Lung (tissue), 12 donors: ENCODE measurements around the gene TTLL9. TPM values are rescaled to one million over a fixed set of nuclear protein-coding genes. Genes with fewer than 3 reads are reported as not detected.

Experiments
- ATAC-seq: fragments of 200-7000 bp; cut with Tn5 transposase; one replicate; pipeline ENCODE4 v1.9.1; 2020; ENCODE audit warnings: moderate number of reproducible peaks; ENCODE audit not compliant: insufficient read depth, low FRiP score
- DNase-seq, 3 donors: peaks; one replicate each; pipeline ENCODE4 v3.0.0-alpha.2; 2013 to 2017
- H3K27ac ChIP-seq, 2 donors: one replicate each; pipeline ENCODE4 v1.5.1; 2013; ENCODE audit warnings: mild to moderate bottlenecking in 2 of 2, moderate library complexity in 2 of 2, control low read depth in 1 of 2, inconsistent platforms in 1 of 2, low read depth in 1 of 2, low read length in 1 of 2
- H3K27me3 ChIP-seq, 3 donors: one replicate each; pipeline ENCODE4 v1.5.1; 2013; ENCODE audit warnings: low read length in 2 of 3; ENCODE audit not compliant: control insufficient read depth in 3 of 3, insufficient read depth in 3 of 3
- H3K36me3 ChIP-seq, 4 donors: one replicate each; pipeline ENCODE4 v1.5.1; 2013; ENCODE audit warnings: low read length in 4 of 4, mild to moderate bottlenecking in 1 of 4, moderate library complexity in 1 of 4; ENCODE audit not compliant: control insufficient read depth in 4 of 4, insufficient read depth in 4 of 4
- H3K4me1 ChIP-seq, 5 donors: one replicate each; pipeline ENCODE4 v1.5.1; 2013; ENCODE audit warnings: low read length in 5 of 5, mild to moderate bottlenecking in 2 of 5, moderate library complexity in 1 of 5; ENCODE audit not compliant: control insufficient read depth in 5 of 5, insufficient read depth in 5 of 5
- H3K4me3 ChIP-seq: one replicate; pipeline ENCODE4 v1.5.1; 2013; ENCODE audit warnings: mild to moderate bottlenecking, control low read depth, moderate library complexity
- H3K9ac ChIP-seq, 2 donors: one replicate each; pipeline ENCODE4 v1.5.1; 2013; ENCODE audit warnings: low read length in 2 of 2, control low read depth in 1 of 2; ENCODE audit not compliant: insufficient read depth in 1 of 2
- H3K9me3 ChIP-seq, 4 donors: one replicate each; pipeline ENCODE4 v1.5.1; 2013; ENCODE audit warnings: low read length in 3 of 4, mild to moderate bottlenecking in 1 of 4, moderate library complexity in 1 of 4; ENCODE audit not compliant: control insufficient read depth in 4 of 4, insufficient read depth in 3 of 4
- WGBS, 2 donors: extraction: QIAGEN DNeasy Blood & Tissue Kit; methylation state at CpG; one replicate each; pipeline ENCODE4 v1.1.7; 2013; 5-methylcytosine and 5-hydroxymethylcytosine counted together
- polyA plus RNA-seq, 2 donors: library from polyadenylated mRNA; stranded (reverse); fragments of 200-250 nt; gene quantifications; one replicate each; pipeline ENCODE4 v1.2.1, GENCODE V29; 2013
- total RNA-seq, 2 donors: library from RNA; depleted of rRNA in 1 of 2; stranded (reverse); fragments of >200 nt in 1 of 2; gene quantifications; one replicate each; pipeline ENCODE4 v1.2.1, GENCODE V29; 2014 to 2021
- TF ChIP-seq, protein P1 (sequence below): IDR thresholded peaks from 2 replicates; pipeline ENCODE4 v1.5.1; 2012; ENCODE audit warnings: mild to moderate bottlenecking; ENCODE audit errors: control extremely low read depth, extremely low read depth
- donor health status: control.
- donor health status: control.
- donor health status: Bipolar disorder and iron deficiency.
- donor health status: healthy.
- donor health status: DM: yes; HTN: yes; CAD: no.

The TTLL9 gene
- total and polyA plus RNA-seq, 4 donors = 1.9 to 8.9 (median 4.8) TPM

DNA sequence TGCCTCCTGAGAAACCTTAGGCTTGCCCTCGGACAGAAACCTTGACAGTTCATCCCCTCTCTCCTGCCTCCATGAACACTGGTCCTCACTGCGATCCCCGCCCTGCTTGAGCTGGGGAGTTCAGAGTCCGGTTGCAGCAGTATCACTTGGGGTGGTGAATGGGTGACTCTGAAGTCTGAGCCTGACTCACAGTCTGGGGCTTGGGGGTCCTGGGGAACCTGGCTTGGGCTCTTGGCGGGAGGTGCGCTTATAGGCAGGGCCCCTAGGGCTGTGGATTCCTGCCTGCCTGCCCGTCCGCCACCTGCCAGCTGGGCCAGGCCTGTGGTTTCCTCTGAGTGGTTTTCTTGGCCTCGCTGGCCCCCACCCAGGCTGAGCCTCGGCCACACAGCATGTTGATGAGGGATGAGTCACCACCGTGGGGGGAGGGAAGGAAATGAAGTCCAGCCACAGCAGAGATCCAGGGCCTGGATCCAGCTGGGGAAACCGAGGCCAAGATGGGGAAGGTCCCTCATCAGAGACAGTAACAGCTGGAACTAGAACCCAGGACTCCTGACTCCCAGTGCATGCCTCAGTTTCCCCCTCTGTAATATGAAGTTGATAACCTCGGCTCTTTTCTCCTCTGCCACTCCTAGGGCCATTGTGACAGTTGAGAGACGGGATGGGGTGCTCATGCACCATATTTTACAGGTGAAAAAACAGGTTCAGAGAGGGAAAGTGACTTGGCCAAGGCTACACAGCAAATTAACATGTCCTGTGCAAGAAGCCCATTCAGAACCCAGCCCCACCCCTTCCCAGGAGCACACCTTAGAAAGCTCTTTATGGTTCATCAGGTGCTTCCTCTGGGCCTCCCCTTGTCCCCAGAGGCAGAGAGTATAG is 34.2 kb upstream of the TTLL9 start:
- H3K4me1 ChIP-seq = peaks cover 0 to 59% (median 11%) of the 10 kb centered on the region in 5 donors
- DNase-seq (peak; percentile 58 to 71 (median 63)), ATAC-seq (peak; percentile 81)
- H3K36me3 ChIP-seq = no peaks in the 10 kb centered on the region
- H3K4me3 ChIP-seq = no peak overlapping the region
- WGBS, 2 donors = 17 to 30% methylated on average over 14 of the region's 14 CpGs
- peaks cover 0 to 2% (median 0%) of the 10 kb centered on the region in 4 donors for H3K9me3 ChIP-seq
- TF ChIP-seq, protein P1, sequence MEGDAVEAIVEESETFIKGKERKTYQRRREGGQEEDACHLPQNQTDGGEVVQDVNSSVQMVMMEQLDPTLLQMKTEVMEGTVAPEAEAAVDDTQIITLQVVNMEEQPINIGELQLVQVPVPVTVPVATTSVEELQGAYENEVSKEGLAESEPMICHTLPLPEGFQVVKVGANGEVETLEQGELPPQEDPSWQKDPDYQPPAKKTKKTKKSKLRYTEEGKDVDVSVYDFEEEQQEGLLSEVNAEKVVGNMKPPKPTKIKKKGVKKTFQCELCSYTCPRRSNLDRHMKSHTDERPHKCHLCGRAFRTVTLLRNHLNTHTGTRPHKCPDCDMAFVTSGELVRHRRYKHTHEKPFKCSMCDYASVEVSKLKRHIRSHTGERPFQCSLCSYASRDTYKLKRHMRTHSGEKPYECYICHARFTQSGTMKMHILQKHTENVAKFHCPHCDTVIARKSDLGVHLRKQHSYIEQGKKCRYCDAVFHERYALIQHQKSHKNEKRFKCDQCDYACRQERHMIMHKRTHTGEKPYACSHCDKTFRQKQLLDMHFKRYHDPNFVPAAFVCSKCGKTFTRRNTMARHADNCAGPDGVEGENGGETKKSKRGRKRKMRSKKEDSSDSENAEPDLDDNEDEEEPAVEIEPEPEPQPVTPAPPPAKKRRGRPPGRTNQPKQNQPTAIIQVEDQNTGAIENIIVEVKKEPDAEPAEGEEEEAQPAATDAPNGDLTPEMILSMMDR = no peak
- no peak overlapping the region for H3K27ac ChIP-seq
- H3K9ac ChIP-seq = no peak overlapping the region
- no peaks in the 10 kb centered on the region for H3K27me3 ChIP-seq

DNA sequence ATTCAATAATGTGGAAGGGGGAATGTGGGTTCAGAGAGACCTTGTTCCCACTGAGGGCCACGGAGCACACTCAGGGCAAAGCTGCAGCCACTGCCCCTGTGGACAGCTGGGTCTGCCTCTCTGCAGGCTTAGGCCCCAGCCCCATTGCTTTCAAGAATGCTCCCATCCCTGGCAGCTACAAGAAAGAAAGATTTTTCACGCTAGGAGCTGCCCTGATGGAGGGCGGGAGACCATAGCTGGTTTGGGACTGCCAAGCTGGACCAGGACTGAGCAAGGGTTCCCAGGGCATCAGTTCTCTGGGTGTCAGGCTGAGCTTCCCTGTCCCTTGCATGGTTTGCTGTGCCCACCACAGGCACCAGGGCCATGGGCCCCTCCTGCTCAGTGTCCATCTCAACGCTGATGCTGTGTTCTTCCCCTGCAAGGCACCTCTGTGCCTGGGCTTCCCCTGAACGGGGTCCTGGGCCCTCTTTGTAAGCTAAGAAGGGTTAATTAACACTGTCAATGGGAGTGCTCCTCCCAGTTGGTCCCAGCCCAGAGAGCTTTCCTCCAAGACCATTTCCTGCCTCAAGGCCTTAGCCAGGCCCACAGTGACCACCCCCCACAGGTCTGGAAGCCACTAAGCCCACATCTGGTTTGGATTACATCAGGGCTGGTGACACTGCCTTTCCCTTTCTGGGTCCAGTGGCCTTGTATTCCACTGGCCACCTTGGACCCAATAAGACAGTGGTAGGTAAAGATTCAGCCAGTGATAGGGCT is 33.4 kb upstream of the TTLL9 start:
- TF ChIP-seq, protein P1 = no peak
- Histone ChIP-seq H3K9me3 (peaks cover 0 to 2% (median 0%) of the 10 kb centered on the region in 4 donors), H3K27me3 (no peaks in the 10 kb centered on the region), H3K36me3 (no peaks in the 10 kb centered on the region), H3K4me1 (peaks cover 3 to 67% (median 11%) of the 10 kb centered on the region in 5 donors), H3K9ac (no peak overlapping the region), H3K27ac (no peak overlapping the region), H3K4me3 (no peak overlapping the region)
- DNase-seq (peak in 2 of 3 donors; percentile 25 to 56), ATAC-seq (no peak)
- WGBS, 2 donors = 79 to 86% methylated on average over 5 of the region's 5 CpGs

DNA sequence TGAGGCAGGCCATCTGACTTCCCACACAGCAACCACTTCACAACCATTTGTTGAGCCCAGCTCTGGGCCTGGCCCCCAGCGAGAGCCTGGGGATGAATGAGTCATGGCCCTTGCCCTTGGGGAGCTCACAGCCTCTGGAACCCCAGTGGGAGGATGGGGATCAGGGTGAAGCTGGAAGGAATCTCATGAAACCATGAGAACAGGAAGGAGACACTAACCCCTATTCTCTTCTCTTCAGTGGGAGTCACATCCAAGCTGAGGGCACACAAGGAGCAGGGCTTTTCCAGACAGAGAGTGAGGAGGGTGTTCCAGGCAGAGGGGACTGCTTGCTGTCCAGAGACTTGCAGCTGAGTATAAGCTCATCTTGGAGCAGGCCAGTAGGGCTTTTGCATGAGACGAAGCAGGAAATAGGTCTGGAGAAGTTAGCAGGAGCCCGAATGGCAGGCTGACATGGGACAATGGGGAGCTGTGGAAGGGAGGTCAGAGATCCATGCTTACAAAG is 32.5 kb upstream of the TTLL9 start:
- no peaks in the 10 kb centered on the region for H3K36me3 ChIP-seq
- H3K27me3 ChIP-seq = no peaks in the 10 kb centered on the region
- WGBS, 2 donors = 38 to 48% methylated on average over 3 of the region's 3 CpGs
- TF ChIP-seq, protein P1 = no peak
- no peak overlapping the region for H3K4me3 ChIP-seq
- DNase-seq (peak in 1 of 3 donors; percentile 44), ATAC-seq (no peak)
- H3K9me3 ChIP-seq = peaks cover 0 to 2% (median 0%) of the 10 kb centered on the region in 4 donors
- peaks cover 3 to 76% (median 12%) of the 10 kb centered on the region in 5 donors for H3K4me1 ChIP-seq
- H3K9ac ChIP-seq = no peak overlapping the region
- H3K27ac ChIP-seq = peak overlapping the region in 1 of 2 donors; percentile 40
